NCI-H1105 (cell line): ENCODE data around the gene WDR19.
"Not testable (repeated sequence)": the region's sequence is repeated elsewhere in the genome, so short reads cannot be mapped to it uniquely, and the experiment has no call there.

ENCODE experiments used
- DNase-seq: peaks from one replicate; lab custom pipeline; 2025; lab: John Stamatoyannopoulos, UW

Gene WDR19

DNA sequence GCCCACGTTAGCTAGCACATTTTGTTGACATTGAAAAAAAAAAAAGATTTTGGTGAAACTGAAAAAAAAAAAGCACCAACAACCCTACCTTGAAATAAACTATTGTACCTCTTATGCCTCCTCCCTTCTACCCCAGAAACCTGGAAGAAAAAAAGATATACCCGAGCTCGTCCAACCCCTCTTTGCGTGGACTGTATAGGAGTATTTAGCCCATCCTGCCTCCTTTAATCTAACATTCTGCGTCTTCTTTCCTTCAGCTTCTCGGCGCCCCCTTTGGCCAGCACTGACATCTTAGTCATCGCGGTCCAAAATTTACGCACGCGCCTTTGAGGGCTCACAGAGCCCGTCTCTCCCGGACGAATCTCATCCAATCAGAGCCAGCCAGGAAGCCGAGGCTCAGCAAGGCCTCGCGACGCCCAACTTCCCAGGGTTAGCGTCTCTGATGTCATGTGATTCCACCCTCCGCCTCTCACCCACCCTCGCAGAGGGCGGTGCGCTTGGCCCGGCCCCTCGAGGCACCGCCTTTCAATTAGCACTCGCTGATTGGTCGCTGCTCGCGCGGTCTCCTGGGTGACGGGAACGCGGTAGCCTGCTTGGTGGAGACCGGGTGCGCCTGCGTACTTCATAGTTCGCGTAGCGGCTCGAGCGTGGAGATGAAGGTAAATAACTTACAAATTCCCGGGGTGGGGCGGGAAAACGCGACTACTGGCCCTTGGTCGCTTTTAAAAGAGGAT, at the start of gene WDR19:
WDR19 (plus strand) TSS at position 625 of the 734 bp plus-strand sequence; CDS start at position 654, 29 bp downstream.
- DNase-seq = peak; percentile 92

DNA sequence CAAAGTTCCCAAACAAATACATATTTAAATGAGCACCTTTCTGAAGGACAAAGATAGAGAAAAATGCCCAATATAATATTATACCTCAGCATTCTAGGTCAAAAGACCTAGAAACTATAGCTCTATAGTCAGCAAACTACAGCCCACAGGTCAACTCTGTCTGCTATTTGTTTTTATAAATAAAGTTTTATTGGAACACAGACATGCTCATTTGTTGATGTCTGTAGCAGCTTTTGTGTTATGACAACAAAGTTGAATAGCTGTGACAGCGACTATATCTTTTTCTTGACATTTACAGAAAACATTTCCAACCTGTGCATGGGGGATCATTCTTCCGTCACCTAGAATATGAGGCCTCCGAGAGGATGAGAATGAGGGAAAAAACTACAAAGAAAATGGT, 48.7 kb upstream of the WDR19 start:
- no peak for DNase-seq

DNA sequence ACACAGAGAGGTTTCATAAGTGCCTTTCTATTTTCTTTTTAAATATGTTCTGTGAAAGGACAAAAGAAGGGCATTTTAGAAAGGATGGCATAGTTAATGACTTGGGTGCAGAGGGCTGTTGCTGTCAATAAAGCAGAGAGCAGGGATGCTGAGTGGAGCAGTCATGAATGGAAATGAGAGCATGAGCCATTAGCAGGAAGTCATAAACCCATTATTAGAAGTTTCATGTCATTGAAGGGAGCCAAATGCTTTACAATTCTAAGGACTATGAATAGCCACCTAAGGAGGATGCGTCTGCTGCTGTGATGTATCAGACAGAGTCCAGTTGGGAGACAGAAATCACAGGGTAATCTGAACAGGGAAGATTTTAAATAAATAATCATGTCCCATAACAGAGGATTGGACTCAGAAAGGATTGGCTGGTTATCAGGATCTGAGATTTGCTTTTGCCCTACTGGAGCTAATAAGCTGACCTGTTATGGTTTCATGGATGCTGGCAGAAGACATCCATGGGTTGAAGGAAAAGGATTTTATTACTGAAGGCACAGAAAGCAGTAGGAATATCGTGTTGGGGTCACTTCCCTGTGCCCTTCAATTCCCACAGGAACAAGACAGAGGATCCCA, 47.5 kb upstream of the WDR19 start:
- peak; percentile 41 for DNase-seq

DNA sequence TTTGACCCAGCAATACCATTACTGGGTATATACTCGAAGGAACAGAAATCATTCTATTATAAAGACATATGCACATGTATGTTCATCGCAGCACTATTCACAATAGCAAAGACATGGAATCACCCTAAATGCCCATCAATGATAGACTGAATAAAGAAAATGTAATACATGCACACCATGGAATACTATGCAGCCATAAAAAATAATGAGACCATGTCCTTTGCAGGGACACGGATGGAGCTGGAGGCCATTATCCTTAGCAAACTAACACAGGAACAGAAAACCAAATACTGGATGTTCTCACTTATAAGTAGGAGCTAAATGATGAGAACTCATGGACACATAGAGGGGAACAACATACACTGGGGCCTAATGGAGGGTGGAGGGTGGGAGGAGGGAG, 44.1 kb upstream of the WDR19 start:
- DNase-seq = not testable (repeated sequence)

DNA sequence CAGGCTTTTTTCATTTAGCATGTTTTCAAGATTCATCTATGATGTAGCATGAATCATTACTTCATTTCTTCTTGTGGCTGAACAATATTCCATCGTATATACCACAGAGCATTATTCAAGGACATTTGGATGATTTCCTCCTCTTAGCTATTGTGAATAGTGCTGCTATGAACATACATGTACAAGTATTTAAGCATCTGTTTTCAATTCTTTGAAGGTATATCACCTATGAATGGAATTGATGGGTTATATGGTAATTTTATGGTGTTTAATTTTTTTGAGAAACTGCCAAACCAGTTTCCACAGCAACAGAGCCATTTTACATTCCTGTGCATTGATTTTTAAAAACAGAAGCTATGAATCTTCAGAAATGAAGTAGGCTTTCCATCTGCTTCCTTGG, 36.1 kb upstream of the WDR19 start:
- DNase-seq = no peak

DNA sequence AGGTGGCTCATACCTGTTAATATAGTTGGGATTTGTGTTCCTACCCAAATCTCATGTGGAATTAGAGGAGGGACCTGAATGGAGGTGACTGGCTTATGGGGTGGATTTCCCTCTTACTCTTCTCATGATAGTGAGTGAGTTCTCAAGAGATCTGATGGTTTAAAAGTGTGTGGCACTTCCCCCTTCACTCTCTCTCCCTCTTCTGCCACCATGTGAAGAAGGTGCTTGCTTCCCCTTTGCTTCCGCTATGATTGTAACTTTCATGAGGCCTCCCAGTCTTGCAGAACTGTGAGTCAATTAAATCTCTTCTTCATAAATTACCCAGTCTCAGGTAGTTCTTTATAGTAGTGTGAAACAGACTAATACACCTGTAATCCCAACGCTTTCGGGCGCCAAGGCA, 28.3 kb upstream of the WDR19 start:
- no peak for DNase-seq

DNA sequence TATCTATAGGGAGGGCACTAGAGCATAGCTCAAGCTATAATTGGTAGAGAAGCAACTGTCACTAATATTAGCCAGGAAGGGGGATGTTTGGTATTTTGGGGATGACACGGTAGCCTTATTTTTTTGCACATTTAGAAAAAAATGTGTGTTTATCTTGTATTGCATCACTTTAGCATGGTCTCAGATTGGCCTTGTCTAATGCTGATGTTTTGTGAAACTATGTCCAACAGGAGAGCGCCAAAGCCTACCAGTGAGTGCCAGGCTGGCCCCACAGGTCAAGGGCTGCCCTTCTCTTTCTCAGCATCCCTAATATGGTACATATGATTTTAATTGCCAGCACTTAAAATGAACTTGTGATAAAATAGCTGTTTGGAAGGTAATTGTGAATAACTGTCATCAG, 24.8 kb upstream of the WDR19 start:
- no peak for DNase-seq

DNA sequence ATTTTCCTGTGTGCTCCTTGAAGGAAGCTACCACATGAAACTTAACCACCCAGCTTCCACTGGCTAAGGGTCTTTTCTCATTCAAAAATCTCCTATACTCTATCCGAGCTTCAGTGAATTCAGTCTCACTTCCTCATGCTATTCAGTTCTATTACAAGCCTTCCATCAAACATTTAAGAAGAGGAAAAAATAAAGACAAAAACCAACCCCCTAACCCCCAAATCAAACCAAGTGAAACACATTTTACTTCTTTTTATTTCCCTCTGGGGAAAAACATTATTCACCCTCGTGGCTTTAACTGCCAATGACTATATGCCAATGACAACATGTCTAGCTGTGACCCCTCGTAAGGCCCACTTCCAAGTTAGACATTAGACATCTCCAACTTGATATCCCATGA, 16.2 kb upstream of the WDR19 start:
- DNase-seq = no peak

DNA sequence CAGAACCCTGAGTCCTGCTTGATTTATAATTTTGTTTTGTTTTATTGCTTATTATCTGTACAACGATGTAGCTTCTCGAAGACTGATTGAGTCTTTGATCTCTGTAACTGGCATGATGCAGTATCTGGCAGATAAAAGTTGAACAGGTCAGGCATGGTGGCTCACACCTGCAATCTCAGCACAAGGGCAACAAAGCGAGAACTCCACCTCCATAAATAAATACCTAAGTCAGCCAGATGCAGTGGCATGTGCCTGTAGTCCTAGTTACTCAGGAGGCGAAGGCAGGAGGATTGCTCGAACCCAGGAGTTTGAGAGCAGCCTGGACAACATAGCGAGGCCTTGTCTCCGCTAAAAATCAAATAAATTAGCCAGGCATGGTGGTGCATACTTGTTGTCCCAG, 15.7 kb upstream of the WDR19 start:
- DNase-seq = no peak

DNA sequence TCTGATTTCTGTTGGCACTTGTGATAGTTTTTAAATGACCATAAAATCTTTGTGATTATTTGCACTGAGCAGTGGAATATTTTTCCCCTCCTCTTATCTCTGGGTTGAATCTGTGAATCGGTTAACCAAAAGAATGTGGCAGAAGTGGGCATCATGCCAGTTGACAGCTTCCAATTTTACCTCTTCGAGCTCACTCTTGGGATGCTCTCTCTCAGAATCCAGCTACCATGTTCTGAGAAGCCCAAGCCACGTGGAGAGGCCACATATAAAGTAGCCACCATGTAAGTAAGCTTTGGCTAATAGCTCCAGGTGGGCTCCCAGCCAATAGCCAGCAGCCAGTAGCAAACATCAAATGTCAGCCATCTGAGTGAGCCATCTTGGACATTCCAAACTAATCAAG, 12.9 kb upstream of the WDR19 start:
- DNase-seq = no peak

DNA sequence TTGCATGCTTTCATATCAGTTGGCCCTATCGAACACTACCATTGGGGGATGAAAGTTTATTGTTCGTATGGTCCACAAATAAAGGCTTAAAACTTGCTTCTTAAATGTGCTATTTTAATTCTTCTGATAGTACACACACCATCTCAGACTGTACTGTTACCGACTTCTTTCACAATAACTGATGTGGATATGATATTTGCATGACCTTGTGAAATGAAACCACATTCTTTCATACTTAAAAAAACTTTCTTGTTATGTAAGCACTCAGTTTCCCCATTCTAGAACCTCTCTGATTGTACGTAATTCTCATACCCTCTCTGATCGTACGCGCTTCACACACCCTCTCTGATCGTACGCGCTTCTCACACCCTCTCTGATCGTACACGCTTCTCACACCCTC, 12.0 kb upstream of the WDR19 start:
- DNase-seq = no peak

DNA sequence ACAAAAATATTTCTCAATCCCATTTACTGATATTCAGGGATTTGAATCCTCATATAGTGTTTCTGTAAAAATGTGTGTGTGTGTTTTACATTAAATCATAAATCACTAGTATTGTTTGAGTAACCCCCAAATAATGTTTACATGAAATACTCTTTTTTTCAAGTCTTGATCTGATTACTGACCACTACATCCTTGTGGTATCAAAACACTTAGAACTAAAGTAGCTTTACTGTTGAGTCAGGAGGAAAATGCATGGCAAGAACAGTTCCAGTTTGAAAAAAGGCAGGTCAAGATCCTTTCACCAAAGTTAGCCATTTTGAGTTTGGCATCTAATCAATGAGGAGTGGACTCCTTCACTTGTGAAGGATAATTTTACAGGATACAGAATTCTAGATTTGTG, 3.6 kb upstream of the WDR19 start:
- DNase-seq = no peak

DNA sequence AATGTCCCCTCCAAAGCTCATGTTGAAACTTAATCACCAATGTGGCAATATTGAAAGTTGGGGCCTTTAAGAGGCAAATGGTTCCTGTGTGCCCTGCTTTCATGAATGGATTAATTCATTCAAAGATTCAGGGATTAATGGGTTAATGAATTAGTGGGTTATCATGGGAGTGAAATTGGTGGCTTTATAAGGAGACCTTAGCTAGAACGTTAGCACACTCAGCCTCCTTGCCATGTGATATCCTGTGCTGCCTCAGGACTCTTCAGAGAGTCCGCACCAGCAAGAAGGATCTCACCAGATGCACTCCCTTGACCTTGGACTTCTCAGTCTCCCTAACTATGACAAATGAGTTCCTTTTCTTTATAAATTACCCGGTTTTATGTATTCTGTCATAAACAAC, 2.6 kb upstream of the WDR19 start:
- no peak for DNase-seq

DNA sequence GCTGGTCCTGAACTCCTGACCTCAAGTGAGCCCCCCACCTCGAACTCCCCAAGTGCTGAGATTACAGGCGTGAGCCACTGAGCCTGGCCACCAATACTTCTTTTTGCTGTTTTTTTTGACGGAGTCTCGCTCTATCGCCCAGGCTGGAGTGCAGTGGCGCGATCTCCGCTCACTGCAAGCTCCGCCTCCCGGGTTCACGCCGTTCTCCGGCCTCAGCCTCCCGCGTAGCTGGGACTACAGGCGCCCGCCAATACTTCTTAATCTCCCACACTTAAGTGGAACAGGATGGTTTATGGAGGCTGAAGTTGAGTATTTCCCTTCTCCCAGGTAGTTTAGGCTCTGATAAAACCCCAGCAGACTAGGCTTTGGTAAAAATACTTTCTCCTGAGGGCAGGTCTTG, 1.7 kb upstream of the WDR19 start:
- not testable (repeated sequence) for DNase-seq

DNA sequence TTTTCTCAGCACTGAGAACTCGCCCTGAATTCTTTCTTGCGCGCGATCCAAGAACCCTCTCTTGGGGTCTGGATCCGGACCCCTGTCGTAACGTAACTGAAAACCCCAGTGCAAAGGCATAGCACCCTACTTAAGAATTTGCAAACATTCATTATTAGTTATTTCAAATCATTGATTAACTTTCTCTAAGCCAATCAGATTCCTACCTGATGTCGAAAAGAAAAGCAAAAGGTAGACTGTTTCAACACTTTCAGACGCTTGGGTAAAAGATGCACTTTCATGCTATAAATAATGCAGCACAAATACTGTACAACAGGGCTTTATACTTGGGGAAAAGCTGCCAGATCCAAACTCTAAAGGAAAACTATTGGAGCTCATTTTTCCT, 817 bp upstream of the WDR19 start:
- DNase-seq = no peak

DNA sequence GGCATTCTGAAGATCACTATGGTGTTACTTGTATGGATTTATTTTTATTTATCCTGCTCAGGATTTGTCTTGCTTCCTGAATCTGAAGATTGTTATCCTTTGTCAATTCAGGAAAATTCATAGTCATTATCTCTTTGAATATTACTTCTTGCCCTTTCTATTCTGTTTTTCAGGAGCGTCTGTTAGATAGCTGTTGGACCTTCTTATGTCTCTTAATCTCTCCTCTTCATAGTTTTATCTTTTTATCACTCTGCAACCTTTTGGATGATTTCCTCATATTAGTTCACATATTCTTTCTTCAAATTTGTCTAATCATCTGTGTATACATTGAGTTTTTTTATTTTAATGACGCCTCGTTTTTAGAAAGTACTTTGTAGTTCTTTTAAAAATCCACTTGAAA, 19.6 kb downstream of the WDR19 start:
- DNase-seq = no peak

DNA sequence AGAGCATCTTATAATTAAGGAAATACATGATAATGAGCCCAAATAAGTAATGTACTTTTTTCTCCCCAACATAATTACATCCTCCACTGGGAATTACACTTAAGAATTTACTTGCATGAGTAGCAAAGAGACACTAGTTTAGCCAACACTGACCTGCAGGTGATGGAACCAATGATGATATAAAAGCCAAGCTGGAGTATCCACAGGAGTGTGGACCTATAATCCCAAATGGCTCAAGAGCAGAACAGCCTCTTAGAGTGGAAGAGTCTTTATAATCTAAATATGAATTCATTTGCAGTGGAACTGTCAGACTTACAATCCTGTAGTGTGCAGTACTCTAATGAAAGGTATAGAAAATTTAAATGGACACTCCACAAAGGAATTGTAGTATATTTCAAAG, 22.2 kb downstream of the WDR19 start:
- no peak for DNase-seq

DNA sequence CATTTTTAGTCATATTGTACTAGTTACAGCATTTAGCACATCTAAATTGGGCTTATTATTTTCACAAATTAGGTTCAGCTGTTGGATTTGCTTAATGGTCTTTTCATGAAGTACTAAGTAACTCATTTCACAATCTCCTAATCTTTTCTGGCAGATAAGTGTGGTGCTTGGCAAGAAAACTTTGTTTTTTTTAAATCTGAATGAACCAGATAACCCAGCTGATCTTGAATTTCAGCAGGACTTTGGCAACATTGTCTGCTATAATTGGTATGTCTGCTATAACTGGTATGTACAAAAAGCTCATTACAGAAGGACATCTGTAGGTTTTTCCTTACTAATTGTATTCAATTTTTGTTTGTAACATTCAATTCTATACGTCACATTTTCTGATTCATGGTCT, 22.7 kb downstream of the WDR19 start:
- no peak for DNase-seq

DNA sequence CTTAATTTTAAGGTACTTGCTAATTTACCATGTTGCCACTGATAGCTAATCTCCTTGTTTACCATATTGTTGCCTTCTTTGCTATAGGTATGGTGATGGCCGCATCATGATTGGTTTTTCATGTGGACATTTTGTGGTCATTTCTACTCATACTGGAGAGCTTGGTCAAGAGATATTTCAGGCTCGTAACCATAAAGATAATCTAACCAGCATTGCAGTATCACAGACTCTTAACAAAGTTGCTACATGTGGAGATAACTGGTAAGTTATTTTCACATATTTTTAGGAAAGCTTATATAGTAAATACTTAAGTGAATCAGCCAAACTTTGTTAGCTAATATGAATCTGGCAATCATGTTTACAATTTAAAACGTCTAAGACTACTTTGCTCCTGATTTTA, 23.1 kb downstream of the WDR19 start:
- no peak for DNase-seq

DNA sequence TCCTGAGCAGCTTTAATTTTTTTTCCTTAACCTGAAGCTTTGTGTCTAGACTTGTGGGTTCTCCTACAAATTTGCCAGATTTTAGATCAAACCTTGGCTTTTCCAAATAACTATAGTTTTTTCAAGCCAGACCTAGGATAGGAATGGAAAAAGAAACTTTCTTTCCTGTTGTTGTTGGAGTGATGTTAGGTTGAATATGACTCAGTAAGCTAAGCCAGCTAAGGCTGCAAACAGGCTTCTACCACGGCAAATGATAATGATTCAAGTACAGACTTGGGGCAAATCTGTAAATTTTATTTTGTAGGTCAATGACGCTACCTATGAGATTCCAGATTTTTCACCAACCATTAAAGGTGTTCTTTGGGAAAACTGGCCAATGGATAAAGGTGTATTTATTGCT, 45.6 kb downstream of the WDR19 start:
- DNase-seq = no peak

DNA sequence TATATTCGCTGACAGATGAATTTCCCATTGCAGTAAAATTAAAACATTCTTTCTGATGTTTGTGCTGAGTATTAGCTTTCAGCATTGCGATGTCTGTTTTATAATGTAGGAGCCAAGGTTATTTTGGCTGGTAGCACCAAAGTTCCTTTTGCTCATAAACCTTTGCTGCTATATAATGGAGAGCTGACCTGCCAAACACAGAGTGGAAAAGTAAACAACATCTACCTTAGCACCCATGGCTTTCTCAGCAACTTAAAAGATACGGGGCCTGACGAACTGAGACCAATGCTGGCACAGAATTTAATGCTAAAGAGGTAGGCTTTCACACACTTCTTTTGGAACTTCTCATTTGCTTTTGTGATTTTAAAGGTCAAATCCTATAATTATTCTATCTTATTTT, 46.0 kb downstream of the WDR19 start:
- no peak for DNase-seq

DNA sequence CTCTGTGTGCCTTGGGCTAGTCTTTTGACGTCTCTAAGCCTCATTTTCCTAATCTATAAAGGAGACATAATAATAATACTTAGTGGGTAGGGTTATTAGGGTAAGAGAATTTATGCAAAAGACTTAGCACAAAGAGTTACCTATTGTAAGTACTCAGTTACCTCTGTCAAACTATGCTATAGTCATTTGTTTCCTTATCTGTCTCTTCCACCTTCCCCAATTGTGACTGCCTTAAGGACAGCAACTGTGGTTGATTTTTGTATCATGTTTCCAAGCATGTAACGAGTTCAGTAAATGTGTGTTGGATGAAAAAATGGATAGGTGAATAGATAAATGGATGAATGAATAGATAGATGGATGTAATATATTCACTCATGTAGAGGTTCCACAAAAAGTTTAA, 48.1 kb downstream of the WDR19 start:
- no peak for DNase-seq

DNA sequence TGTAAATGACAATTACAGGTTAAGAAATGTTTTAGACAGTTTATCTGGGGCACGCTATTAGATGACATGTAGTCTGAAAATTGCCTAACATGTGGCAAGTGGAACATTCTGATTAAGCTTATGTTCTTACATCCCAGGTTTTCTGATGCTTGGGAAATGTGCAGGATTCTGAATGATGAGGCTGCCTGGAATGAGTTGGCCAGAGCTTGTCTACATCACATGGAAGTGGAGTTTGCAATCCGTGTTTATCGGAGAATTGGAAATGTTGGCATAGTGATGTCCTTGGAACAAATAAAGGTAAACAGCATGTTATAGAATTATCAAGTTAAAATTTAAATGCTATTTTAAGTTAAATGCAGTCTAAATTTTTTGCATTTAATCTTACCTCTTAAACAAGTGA, 49.3 kb downstream of the WDR19 start:
- DNase-seq = no peak

DNA sequence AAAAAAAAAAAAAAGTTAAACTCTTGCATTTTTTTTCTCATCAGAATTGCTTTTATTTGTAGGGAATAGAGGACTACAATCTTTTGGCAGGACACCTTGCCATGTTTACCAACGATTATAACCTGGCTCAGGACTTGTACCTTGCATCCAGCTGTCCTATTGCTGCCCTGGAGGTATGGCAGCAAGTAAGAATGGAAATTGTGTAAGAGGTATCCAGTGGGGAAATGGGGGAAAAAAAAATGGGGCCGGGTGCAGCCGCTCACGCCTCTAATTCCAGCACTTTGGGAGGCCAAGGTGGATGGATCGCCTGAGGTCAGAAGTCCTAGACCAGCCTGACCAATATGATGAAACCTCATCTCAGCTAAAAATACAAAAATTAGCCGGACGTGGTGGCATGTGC, 49.8 kb downstream of the WDR19 start:
- DNase-seq = no peak
